Hypothalamus (tissue), 51 donors: ENCODE measurements around the gene SARS2.
"Not testable (repeated sequence)": the region's sequence is repeated elsewhere in the genome, so short reads cannot be mapped to it uniquely, and the experiment has no call there.

Source experiments
- DNase-seq, 51 donors: peaks; one replicate each; lab custom pipeline; 2025; lab: John Stamatoyannopoulos, UW

The SARS2 gene

DNA sequence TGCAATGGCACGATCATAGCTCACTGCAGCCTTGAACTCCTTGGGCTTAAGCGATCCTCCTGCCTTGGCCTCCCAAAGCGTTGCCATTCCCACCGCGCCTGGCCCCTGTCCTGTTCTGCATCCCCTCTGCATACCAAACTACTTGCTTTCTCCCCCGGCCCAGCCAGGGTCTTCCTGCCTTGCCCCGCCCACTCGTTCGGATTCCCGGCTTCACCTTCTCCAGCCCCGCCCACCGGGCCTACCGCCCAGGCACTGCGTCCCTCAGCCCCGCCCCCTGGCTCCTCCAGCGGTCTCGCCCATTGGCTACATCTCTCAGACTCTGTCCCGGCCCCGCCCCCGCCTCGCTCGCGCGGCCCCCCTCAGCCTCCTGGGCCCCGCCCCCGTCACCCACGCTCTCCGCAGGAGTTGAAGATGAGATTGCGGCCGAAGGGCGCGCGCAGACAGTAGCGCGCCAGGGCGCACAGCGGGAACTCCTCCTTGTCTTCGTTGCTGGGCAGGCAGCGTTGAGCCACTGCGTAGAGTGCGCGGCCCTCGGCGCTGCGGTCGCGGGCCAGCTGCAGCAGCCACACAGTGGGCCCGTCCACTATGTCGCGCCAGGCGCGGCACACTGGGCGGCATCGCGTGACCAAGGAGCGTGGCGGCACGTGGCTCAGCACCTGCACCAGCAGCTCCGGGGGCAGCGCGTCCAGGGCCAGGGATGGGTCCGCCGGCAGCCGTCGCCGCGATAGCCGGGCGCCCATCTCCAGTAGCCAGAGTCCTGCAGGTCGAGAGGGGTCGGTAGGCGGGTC is 19.2 kb upstream of the SARS2 start:
- DNase-seq: peak in 50 of 51 donors; percentile 16 to 94 (median 80)

- no peak for DNase-seq
Observed at GRCh38 chr19:38946229-38947010, 15.9 kb upstream of the SARS2 start.

GRCh38 chr19:38945562-38946228 is 15.1 kb upstream of the SARS2 start:
- DNase-seq: no peak

DNA sequence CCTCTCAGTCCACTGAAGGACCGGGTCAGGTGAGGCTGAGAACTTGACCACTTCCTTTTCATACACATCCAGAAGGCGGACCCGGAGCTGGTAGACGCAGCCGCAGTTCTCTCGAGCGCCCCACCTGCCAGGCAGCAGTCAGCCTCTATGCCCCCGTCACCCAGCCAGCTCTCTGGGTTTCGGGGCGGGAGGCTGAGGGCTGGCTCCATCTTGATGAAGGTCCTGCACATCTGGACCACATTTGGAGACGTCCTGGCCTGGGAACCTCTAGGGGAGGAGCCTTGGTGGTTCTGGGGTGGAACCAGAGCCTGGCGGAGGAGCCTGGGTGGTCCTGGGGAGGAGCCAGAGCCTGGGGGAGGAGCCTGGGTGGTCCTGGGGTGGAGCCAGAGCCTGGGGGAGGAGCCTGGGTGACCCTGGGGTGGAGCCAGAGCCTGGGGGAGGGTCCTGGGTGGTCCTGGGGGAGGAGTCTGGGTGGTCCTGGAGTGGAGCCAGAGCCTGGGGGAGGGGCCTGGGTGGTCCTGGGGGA is 14.5 kb upstream of the SARS2 start:
- no peak for DNase-seq

DNA sequence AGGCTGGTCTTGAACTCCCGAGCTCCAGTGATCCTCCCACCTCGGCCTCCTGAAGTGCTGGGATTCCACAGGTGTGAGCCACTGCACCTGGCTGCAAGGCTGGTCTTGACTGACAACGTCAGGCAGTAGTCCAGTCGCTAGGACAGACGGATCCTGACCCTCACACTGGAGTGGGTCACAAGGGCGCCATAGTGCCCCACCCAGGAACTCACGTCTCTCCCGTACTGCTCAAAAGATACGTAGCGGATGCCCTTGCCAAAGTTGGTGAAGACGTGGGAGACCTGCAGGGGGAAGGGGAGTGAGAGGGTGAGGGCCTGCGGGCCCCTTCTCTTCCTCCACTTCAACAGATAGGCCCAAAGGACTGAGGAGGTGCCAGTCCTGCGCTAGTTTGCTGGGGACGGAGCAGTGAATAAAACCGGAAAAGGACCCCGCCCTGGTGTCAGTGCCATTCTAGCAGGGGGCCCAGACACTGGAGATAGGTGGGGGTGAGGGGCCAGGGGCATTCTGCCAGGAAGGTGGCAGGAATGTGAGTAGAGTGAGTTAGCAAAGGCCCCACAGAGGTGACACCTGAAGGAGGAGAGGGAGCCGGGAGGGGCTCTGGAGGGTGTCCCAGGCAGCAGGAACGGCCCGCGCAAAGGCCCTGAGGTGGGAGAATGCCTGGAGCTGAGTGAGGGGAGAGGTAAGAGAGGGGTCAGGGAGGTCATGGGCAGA is 12.1 kb upstream of the SARS2 start:
- DNase-seq: no peak

GRCh38 chr19:38941979-38942378 is 11.4 kb upstream of the SARS2 start:
- no peak for DNase-seq

DNA sequence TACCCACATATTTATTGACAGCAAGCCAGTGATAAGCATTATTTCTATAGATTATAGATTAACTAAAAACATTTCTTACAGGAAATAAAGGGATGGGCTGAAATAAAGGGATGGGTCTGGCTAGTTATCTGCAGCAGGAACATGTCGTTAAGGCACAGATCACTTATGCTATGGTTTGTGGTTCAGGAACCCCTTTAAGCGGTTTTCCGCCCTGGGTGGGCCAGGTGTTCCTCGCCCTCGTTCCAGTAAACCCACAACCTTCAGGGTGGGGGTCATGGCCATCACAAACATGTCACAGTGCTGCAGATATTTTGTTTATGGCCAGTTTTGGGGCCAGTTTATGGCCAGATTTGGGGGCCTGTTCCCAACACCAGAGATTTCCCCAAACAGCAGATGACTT is 10.9 kb upstream of the SARS2 start:
- not testable (repeated sequence) for DNase-seq

- no peak for DNase-seq
Observed at GRCh38 chr19:38939957-38940356, 9.4 kb upstream of the SARS2 start.

GRCh38 chr19:38933544-38933943 is 3.0 kb upstream of the SARS2 start:
- no peak for DNase-seq

DNA sequence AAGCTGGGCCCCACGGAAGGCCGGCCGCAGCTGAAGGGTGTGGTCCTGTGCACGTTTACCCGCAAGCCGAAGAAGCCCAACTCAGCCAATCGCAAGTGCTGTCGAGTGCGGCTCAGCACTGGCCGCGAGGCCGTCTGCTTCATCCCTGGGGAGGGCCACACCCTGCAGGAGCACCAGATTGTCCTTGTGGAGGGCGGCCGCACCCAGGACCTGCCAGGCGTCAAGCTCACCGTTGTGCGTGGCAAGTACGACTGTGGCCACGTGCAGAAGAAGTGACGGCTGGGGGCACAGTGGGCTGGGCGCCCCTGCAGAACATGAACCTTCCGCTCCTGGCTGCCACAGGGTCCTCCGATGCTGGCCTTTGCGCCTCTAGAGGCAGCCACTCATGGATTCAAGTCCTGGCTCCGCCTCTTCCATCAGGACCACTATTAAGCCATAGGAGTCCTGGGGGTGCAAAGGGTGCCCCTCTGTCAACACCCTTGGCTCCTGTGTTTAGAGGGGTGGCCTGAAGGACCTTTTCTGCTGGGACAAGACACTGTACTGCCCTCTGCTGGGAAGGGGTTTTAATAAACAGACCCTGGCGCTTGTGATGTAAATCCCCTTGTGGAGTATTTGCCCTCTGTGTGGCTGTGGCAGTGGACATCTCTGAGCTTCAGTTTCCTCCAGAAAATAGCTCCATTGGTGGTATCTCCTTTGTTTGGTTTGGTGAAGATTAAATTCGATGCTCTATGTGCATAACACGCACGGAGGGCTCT is 2.0 kb upstream of the SARS2 start:
- DNase-seq: peak in 1 of 51 donors; percentile 3

GRCh38 chr19:38931521-38931793 is 894 bp upstream of the SARS2 start:
- DNase-seq: no peak

GRCh38 chr19:38930776-38931520 is 385 bp upstream of the SARS2 start, which contains the start of gene MRPS12:
MRPS12 (plus strand) TSS chr19:38930944; CDS start chr19:38931295, 351 bp downstream.
- peak in 40 of 51 donors; percentile 94 to 99 (median 98) for DNase-seq

DNA sequence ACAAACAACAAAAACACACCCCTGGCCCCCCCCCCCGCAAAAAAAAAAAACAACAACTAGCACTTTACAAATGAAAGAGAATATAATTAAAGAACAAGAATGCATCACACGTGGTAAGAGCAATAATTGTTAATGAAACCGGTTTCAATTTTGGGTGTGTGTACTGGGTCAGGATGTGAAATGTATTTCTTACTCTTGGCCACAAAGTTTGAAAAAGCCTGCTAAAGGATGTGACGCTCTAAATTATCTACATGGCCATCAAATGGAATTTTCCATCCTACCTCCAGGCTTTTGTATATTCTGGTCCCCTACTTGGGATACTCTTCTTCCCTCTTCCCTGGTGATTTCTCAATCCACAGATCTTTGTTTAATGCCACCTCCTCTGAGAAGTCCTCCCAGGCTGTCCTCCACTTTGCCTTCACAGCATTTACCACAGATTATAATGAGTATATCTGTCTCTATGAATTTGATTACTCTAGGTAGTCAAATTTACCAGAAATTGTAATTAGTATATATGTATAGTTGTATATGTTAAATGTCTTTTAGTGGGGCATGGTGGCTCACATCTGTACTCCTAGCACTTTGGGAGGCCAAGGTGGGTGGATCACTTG is 2.1 kb downstream of the SARS2 start:
- DNase-seq: no peak

GRCh38 chr19:38924388-38924787 is 6.2 kb downstream of the SARS2 start:
- DNase-seq: no peak

- no peak for DNase-seq
Observed at GRCh38 chr19:38922482-38922881, 8.1 kb downstream of the SARS2 start.

- DNase-seq: no peak
Observed at GRCh38 chr19:38921420-38922274, 8.9 kb downstream of the SARS2 start.

GRCh38 chr19:38920602-38921419 is 9.8 kb downstream of the SARS2 start:
- no peak for DNase-seq
